ENCODE results near the gene FRG1.
"Not testable (repeated sequence)": the region's sequence is repeated elsewhere in the genome, so short reads cannot be mapped to it uniquely, and the experiment has no call there.

FRG1 gene

GRCh38 chr4:189988877-189989431, 48.3 kb downstream of the FRG1 start:
- H3K27ac ChIP-seq: no peak overlapping the region
- TF ChIP-seq, protein P1, sequence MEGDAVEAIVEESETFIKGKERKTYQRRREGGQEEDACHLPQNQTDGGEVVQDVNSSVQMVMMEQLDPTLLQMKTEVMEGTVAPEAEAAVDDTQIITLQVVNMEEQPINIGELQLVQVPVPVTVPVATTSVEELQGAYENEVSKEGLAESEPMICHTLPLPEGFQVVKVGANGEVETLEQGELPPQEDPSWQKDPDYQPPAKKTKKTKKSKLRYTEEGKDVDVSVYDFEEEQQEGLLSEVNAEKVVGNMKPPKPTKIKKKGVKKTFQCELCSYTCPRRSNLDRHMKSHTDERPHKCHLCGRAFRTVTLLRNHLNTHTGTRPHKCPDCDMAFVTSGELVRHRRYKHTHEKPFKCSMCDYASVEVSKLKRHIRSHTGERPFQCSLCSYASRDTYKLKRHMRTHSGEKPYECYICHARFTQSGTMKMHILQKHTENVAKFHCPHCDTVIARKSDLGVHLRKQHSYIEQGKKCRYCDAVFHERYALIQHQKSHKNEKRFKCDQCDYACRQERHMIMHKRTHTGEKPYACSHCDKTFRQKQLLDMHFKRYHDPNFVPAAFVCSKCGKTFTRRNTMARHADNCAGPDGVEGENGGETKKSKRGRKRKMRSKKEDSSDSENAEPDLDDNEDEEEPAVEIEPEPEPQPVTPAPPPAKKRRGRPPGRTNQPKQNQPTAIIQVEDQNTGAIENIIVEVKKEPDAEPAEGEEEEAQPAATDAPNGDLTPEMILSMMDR (conservative IDR thresholded peaks at IDR 0.05): no peak

DNA sequence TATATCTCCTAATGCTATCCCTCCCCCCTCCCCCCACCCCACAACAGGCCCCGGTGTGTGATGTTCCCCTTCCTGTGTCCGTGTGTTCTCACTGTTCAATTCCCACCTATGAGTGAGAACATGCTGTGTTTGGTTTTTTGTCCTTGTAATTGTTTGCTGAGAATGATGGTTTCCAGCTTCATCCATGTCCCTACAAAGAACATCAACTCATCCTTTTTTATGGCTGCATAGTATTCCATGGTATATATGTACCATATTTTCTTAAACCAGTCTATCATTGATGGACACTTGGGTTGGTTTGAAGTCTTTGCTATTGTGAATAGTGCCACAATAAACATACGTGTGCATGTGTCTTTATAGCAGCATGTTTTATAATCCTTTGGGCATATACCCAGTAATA, 49.3 kb downstream of the FRG1 start:
- H3K27ac ChIP-seq: not testable (repeated sequence)
